HL-60 (cell line): ENCODE data around the gene ROCK2.

Experiments used
- CTCF ChIP-seq: IDR thresholded peaks from one replicate; pipeline ENCODE4 v1.5.1; 2011; ENCODE audit warnings: low read length, control low read depth, inconsistent platforms; ENCODE audit not compliant: insufficient read depth
- GABPA ChIP-seq: IDR thresholded peaks from 2 replicates; pipeline ENCODE4 v1.6.1; 2012; ENCODE audit warnings: low read depth
- POLR2AphosphoS5 ChIP-seq: IDR thresholded peaks from 2 replicates; pipeline ENCODE4 v1.6.1; 2012; ENCODE audit warnings: low read depth

- TF ChIP-seq CTCF = no peak
- TF ChIP-seq POLR2AphosphoS5 = no peak
- no peak for TF ChIP-seq GABPA
These were observed 3.0 kb upstream of the ROCK2 start for GRCh38 chr2:11347403-11347959.
